ENCODE data around the gene MYO10. TPM values are rescaled to one million over a fixed set of nuclear protein-coding genes. Genes with fewer than 3 reads are reported as not detected.

MYO10 gene
- total and polyA plus RNA-seq, 2 of the 8 experiments (the other 6 are each of a cell fraction or from before 2014, with no cell fraction given) = 21.5 to 107 TPM

DNA sequence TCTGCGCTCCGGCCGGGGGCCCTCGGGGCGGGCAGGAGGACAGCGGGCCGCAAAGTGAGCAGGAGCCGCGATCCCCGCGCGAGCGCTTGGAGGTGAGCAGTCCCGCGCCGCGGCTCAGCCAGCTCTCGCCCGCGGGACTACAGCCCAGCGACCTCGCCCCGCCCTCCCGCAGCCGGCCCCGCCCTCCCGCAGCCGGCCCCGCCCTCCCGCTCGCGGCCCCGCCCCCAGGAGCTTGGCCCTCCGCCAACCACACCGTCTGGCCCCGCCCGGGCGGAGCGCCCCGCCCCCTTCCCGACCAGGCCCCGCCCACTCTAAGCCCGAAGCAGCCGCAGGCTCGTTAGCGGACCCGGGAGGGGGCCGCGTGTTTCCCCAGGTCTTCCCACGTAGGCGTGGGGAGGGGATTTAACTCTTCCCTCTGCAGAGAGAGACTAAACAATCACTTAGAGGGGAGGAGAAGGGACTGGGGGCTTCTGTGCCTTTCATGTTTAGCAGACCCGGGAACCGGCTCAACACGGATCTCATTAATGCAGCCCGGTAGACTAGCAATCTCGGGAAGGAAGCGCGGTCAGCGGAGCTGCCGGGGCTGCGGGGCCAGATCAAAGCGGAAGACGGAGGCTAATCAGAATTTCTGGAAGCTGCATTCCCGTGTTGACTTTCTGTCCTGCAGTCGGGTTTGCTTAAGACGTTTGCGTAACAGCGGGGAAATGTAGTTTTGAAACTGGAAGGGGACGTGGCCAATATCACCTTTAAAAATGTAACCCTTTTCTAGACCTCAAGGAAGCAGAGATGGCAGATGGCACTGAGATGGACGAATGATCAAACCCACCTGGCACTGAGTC, at the start of gene MYO10 (continued):
- TF ChIP-seq, protein P1, sequence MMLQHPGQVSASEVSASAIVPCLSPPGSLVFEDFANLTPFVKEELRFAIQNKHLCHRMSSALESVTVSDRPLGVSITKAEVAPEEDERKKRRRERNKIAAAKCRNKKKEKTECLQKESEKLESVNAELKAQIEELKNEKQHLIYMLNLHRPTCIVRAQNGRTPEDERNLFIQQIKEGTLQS (IDR thresholded peaks at IDR 0.05; ENCODE audit: insufficient read depth, low read depth, low read length) = no peak
- TF ChIP-seq BRCA1 (IDR thresholded peaks at IDR 0.05; ENCODE audit: low read depth, low read length) (no peak), HDAC2 (IDR thresholded peaks at IDR 0.05; ENCODE audit: borderline replicate concordance in 1 of 2, low read depth in 2 of 2, low read length in 2 of 2) (0 out of 4 replicates have a peak, but pooled peaks of 1 of the 2 experiments have one; percentile 2), POLR2A (IDR thresholded peaks at IDR 0.05; ENCODE audit: control extremely low read depth in 1 of 2, low read depth in 2 of 2, low read length in 2 of 2) (peak; percentile 42; a peak in 2 of 3 replicates), SP4 (IDR thresholded peaks at IDR 0.05; ENCODE audit: low read length) (no peak), EZH2 (IDR thresholded peaks at IDR 0.05; ENCODE audit: low read depth, low read length, severe bottlenecking) (no peak), CEBPB (IDR thresholded peaks at IDR 0.05; ENCODE audit: low read depth, low read length) (no peak), YY1 (IDR thresholded peaks at IDR 0.05; ENCODE audit: low read depth, low read length) (no peak), EGR1 (IDR thresholded peaks at IDR 0.05; ENCODE audit: borderline replicate concordance, low read depth, low read length) (no peak), FOSL1 (IDR thresholded peaks at IDR 0.05; ENCODE audit: insufficient read depth, low read depth, low read length) (no peak), CBX8 (IDR thresholded peaks at IDR 0.05; ENCODE audit: borderline replicate concordance, low read depth, low read length) (no peak), TCF12 (IDR thresholded peaks at IDR 0.05; ENCODE audit: low read depth, low read length) (no peak), SAP30 (IDR thresholded peaks at IDR 0.05; ENCODE audit: insufficient read depth, insufficient replicate concordance, low read length) (no peak), POU5F1 (IDR thresholded peaks at IDR 0.05; ENCODE audit: low read depth, low read length) (no peak)
- TF ChIP-seq, protein P2, sequence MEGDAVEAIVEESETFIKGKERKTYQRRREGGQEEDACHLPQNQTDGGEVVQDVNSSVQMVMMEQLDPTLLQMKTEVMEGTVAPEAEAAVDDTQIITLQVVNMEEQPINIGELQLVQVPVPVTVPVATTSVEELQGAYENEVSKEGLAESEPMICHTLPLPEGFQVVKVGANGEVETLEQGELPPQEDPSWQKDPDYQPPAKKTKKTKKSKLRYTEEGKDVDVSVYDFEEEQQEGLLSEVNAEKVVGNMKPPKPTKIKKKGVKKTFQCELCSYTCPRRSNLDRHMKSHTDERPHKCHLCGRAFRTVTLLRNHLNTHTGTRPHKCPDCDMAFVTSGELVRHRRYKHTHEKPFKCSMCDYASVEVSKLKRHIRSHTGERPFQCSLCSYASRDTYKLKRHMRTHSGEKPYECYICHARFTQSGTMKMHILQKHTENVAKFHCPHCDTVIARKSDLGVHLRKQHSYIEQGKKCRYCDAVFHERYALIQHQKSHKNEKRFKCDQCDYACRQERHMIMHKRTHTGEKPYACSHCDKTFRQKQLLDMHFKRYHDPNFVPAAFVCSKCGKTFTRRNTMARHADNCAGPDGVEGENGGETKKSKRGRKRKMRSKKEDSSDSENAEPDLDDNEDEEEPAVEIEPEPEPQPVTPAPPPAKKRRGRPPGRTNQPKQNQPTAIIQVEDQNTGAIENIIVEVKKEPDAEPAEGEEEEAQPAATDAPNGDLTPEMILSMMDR (IDR thresholded peaks at IDR 0.05; ENCODE audit: control extremely low read depth in 1 of 3, insufficient read depth in 1 of 3, low read depth in 1 of 3, low read length in 3 of 3) = no peak
